Activated CD4-positive, alpha-beta T cell treated with anti-CD3 and anti-CD28 coated beads for 48 hours (primary cell): ENCODE data around the gene DIP2C.

Experiments used
- DNase-seq: peaks from one replicate; pipeline ENCODE4 v3.0.0-alpha.2; 2020

DIP2C gene

DNA sequence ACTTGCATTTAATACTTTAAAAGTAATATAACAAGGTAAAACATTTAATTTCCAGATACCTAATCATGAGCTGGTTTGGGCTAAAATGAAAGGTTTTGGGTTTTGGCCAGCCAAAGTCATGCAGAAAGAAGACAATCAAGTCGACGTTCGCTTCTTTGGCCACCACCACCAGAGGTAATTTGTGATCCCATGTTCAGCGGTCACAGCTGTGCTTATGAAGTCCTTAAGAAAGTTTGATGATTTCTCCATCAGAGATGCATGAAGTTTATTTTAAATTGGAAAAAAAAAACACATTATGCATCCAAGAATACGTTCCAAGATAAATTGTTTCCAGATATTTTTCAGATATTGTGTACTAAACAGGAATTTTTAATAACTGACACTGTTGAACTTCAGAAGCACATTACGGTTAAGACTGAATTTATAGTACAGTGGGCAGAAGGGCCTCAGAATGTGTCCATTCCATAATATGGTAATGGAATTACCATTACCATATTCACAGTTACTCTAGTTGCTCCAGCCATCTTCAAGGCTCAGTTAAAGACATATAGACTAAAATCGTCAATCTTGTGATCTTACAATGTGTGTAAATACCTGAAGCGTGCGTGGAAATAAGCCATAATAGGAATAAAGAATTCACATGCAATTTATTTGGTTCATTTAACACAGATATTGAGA lies 447.4 kb downstream of the DIP2C start:
- no peak for DNase-seq

DNA sequence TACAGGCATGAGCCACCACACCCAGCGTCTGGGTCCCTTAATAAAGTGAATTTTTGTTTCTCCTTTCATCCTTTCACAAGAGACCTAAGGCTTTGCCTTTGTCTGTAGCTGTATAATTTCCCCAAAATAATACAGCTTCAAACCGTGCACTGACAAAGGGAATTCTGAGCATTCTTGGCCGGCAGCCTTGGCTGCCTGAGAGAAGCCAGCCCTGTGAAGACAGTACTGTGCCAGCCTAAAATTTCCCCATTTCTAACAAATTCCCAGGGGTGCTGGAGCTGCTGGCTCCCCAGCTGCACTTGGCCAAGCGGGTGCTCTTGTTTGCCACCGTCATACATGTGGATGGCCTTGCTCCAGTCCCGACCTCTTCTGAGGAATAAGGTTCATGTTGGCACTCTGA lies 448.0 kb downstream of the DIP2C start:
- DNase-seq = no peak

DNA sequence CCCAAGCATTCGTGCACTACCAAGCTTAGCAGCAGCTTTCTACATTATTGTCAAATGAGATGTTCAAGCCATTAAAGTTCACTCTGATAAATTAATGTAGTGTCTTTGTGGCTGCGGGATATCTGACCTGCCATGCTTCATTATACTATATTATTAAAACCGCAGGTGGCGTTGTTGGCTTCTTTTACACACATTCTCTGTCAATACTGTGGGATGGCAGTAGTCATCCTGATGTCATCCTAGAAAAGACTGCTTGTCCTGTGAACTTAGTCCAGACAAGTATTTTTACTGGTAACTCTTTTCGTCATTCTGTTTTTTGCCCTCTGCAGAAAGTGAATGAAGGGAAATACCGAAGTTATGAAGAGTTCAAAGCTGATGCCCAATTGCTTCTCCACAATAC lies 450.4 kb downstream of the DIP2C start:
- DNase-seq = no peak

DNA sequence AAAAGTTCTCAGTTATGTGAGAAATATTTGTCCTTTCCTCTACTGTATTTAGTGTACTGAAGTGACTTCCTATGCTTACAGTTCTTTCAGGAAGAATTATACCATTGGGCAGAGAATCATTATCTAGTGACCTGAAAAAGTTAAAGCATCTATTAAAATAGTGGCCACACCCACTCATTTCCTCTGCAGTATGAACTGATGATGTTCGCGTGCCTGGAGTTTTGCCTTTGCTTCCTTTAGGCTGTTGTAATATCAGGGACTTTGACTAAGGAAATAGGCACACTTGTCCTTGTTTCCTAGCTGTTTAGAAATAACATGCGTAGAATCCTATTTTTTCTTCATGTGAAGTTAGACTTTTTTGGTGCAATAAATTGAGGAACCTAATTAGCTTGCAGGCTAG lies 453.6 kb downstream of the DIP2C start:
- no peak for DNase-seq

DNA sequence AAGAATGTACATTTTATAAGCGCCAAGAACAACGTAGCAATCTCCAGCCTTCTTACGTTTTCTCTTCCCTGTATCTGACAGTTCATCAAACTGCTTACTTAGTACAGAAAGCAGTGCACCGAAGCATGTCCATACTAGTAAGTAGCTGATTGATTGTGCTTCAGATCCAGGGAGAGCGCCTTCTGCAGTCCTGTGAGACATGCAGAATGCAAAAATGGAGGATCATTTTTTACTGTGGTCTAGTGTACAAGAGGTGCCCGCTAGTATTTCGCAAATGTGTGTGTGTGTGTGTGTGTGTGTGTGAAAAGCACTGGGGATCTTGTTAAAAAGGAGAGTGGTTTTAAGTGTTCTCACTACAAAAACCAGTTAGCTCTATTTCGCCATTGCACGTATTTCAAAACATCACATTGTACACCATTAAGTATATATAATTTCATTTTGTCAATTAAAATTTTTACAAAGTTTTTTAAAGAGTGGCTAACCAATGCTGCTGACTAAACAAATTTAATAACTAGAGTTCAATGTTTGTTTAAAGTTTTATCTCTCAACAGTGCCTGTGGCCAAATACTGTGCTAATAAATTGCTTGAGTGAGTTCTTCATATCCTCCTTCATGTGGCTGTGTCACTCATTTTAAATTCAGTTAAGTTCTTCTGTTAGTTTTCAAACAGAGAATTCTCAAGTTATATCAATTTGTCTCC lies 454.6 kb downstream of the DIP2C start:
- DNase-seq = no peak

DNA sequence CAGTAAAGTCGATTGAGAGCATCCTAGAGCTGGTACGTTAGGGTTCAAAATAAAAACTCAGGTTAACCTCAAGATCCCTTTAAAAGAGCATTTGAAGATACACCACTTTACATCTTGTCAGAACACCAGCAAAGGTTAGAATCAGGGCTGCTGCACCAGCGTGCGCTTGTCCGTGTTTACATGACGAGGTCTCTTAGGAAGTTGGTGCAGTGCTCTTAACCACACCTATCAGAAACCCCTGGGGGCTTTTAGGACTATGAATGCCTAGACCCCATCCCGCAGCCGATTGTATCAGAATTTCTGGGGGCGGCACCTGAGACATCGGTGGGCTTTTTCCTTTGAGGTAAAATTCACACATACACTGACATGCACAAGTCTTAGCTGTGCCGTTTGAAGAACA lies 456.6 kb downstream of the DIP2C start:
- DNase-seq = no peak

GRCh38 chr10:232061-232460 lies 457.4 kb downstream of the DIP2C start:
- DNase-seq = no peak

DNA sequence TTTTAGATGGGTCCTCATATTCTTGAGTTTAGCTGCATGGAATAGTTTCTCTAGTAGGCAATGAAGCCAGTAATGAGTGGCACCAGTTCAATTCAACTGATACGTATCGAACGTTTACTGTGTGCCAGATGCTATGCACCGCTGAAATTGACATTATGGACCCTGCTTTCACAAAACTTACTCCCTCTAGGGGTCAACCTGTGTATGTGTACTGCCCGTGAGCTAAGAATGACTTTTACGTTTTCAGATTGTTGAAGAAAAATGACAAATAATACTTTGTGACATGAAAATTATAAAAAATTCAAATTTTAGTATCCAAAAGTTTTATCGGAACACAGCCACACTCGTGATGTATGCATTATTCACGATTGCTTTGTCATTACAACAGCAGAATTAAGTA lies 458.7 kb downstream of the DIP2C start:
- no peak for DNase-seq

GRCh38 chr10:228366-228765 lies 461.1 kb downstream of the DIP2C start:
- no peak for DNase-seq

DNA sequence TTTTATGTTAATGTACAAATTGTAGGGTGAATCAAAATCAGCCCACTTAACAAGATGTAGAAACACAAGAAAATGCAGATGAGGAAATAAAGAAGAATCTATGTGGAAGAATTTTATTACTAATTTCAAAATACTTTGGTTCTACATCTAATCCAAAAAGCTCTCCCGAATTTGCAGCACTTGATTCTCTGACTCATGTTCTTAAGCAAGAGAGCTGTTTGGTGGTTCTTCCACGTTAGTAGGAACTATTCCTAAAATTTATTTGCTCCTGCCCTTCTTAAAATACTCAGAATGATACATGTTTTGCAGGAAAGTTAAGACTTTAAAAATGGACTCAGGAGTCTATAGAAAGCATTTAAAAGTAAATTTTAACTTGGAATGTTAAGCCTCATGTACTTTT lies 462.5 kb downstream of the DIP2C start:
- no peak for DNase-seq

- no peak for DNase-seq
These were observed 463.4 kb downstream of the DIP2C start for GRCh38 chr10:226018-226417.

DNA sequence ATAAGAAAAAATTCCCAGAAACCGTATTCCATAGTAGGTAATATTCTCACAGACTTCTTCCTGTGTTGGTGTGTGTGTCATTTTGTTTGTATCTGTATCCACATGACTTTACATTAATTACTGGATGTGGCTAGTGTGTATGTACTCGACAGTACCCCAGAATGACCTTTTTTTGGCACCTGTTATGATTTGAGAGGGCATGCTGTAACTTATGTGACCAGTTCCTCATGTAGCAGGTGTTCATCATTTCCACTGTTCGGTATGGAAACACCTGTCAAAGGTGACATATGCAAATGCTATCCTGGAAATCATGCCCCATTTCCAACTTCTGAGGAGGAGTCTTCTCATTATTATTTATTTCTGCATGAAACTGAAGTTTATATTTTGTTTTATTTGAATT lies 464.9 kb downstream of the DIP2C start:
- DNase-seq = no peak
